Spinal cord (tissue), 10 donors: Measurements from ENCODE around the gene SLC16A1. TPM values are rescaled to one million over a fixed set of nuclear protein-coding genes. Genes with fewer than 3 reads are reported as not detected.

Experiments
- DNase-seq, 6 donors: peaks; one replicate each; pipeline versions ENCODE4 v3.0.0 to v3.0.0-alpha.2; 2013 to 2015; ENCODE audit warnings: low spot score in 6 of 6, low read depth in 4 of 6
- H3K27ac ChIP-seq: one replicate; pipeline ENCODE4 v1.5.1; 2013; ENCODE audit warnings: low read depth, low read length, control low read depth
- H3K27me3 ChIP-seq: one replicate; pipeline ENCODE4 v1.6.1; 2013; ENCODE audit warnings: low read length; ENCODE audit not compliant: control insufficient read depth, insufficient read depth
- H3K36me3 ChIP-seq: one replicate; pipeline ENCODE4 v1.6.1; 2013; ENCODE audit warnings: low read length; ENCODE audit not compliant: control insufficient read depth, insufficient read depth
- H3K4me1 ChIP-seq: one replicate; pipeline ENCODE4 v1.6.1; 2013; ENCODE audit warnings: low read length; ENCODE audit not compliant: control insufficient read depth, insufficient read depth
- H3K4me3 ChIP-seq: one replicate; pipeline ENCODE4 v1.5.1; 2013; ENCODE audit warnings: low read depth, low read length, control low read depth
- H3K9me3 ChIP-seq: one replicate; pipeline ENCODE4 v1.6.1; 2013; ENCODE audit warnings: low read length; ENCODE audit not compliant: control insufficient read depth, insufficient read depth
- WGBS: methylation state at CpG from one replicate; pipeline ENCODE4 v1.1.5; 2013; ENCODE audit warnings: missing lambda C conversion rate; ENCODE audit not compliant: insufficient coverage; 5-methylcytosine and 5-hydroxymethylcytosine counted together
- polyA plus RNA-seq, 2 donors: library from polyadenylated mRNA; unstranded; fragments of 120-200 nt; gene quantifications; one replicate each; pipeline ENCODE4 v1.2.1, GENCODE V29; 2013; ENCODE audit not compliant: insufficient read length in 2 of 2
- total RNA-seq, 2 donors: library from RNA; depleted of rRNA in 1 of 2; stranded (reverse); fragments of 120-200 nt in 1 of 2; fragments of >200 nt in 1 of 2; gene quantifications; one replicate each; pipeline versions ENCODE4 v1.2.3 to v1.2.4, GENCODE V29; 2013 to 2014
- donor health status: healthy.

SLC16A1 gene
- total and polyA plus RNA-seq, 4 donors = 60.3 to 127 (median 91.5) TPM

- 8% methylated on average over 1 of the region's 3 CpGs for WGBS
- no peaks in the 10 kb centered on the region for H3K27me3 ChIP-seq
- no peak overlapping the region for H3K27ac ChIP-seq
- H3K4me3 ChIP-seq = no peak overlapping the region
- H3K36me3 ChIP-seq = no peaks in the 10 kb centered on the region
- no peaks in the 10 kb centered on the region for H3K9me3 ChIP-seq
- no peaks in the 10 kb centered on the region for H3K4me1 ChIP-seq
- DNase-seq = peak in 1 of 6 donors; percentile 21
Observed at GRCh38 chr1:112934577-112934976, 21.4 kb downstream of the SLC16A1 start.

GRCh38 chr1:112933820-112934571 is 22.0 kb downstream of the SLC16A1 start:
- Histone ChIP-seq H3K36me3 (no peaks in the 10 kb centered on the region), H3K27ac (no peak overlapping the region), H3K4me3 (no peak overlapping the region), H3K27me3 (no peaks in the 10 kb centered on the region), H3K9me3 (no peaks in the 10 kb centered on the region), H3K4me1 (no peaks in the 10 kb centered on the region)
- no peak for DNase-seq
- no CpG with 5 or more reads among the region's 3 CpGs for WGBS

DNA sequence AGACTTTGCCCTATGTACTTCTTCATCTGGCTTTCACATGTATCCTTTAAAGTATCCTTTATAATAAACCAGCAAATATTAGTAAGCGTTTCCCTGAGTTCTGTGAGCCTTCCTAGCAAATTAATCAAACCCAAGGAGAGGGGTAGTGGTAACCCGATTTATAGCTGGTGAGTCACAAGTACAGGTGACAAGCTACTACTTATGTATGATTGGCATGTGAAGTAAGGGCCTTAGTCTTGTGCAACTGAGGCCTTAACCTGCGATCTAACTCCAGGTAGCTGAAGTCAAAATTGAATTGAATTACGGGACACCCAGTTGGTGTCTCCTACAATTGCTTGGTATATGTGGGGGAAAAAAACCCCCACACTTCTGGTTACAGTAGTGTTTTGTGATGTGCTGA is 26.0 kb downstream of the SLC16A1 start:
- no peak overlapping the region for H3K27ac ChIP-seq
- no peaks in the 10 kb centered on the region for H3K36me3 ChIP-seq
- no peak for DNase-seq
- WGBS = 100% methylated on average over 1 of the region's 4 CpGs
- H3K27me3 ChIP-seq = no peaks in the 10 kb centered on the region
- no peaks in the 10 kb centered on the region for H3K9me3 ChIP-seq
- no peaks in the 10 kb centered on the region for H3K4me1 ChIP-seq
- H3K4me3 ChIP-seq = no peak overlapping the region

GRCh38 chr1:112927462-112927990 is 28.5 kb downstream of the SLC16A1 start:
- Histone ChIP-seq H3K4me1 (no peaks in the 10 kb centered on the region), H3K4me3 (no peak overlapping the region), H3K36me3 (peaks cover 12% of the 10 kb centered on the region), H3K27me3 (no peaks in the 10 kb centered on the region), H3K9me3 (no peaks in the 10 kb centered on the region), H3K27ac (no peak overlapping the region)
- DNase-seq = no peak
- 100% methylated on average over 1 of the region's 2 CpGs for WGBS

- no CpG with 5 or more reads among the region's 1 CpG for WGBS
Observed at GRCh38 chr1:112926858-112927257, 29.1 kb downstream of the SLC16A1 start.

GRCh38 chr1:112925015-112925414 is 31.0 kb downstream of the SLC16A1 start:
- Histone ChIP-seq H3K4me3 (no peak overlapping the region), H3K9me3 (no peaks in the 10 kb centered on the region), H3K36me3 (peaks cover 16% of the 10 kb centered on the region), H3K27ac (no peak overlapping the region), H3K4me1 (no peaks in the 10 kb centered on the region), H3K27me3 (no peaks in the 10 kb centered on the region)
- DNase-seq = no peak
- WGBS = no CpG with 5 or more reads among the region's 3 CpGs

More at GRCh38 chr1:112926858-112927257, 29.1 kb downstream of the SLC16A1 start:
- Histone ChIP-seq H3K27ac (no peak overlapping the region), H3K27me3 (no peaks in the 10 kb centered on the region), H3K4me1 (no peaks in the 10 kb centered on the region), H3K36me3 (peaks cover 12% of the 10 kb centered on the region), H3K9me3 (no peaks in the 10 kb centered on the region), H3K4me3 (no peak overlapping the region)
- no peak for DNase-seq

GRCh38 chr1:112923959-112924349 is 32.0 kb downstream of the SLC16A1 start:
- H3K9me3 ChIP-seq = no peaks in the 10 kb centered on the region
- WGBS = 97% methylated on average over 12 of the region's 12 CpGs
- no peak overlapping the region for H3K27ac ChIP-seq

GRCh38 chr1:112923234-112923958 is 32.6 kb downstream of the SLC16A1 start:
- no peaks in the 10 kb centered on the region for H3K27me3 ChIP-seq
- no peak overlapping the region for H3K4me3 ChIP-seq
- H3K27ac ChIP-seq = no peak overlapping the region
- no peaks in the 10 kb centered on the region for H3K4me1 ChIP-seq
- 97% methylated on average over 25 of the region's 25 CpGs for WGBS
- DNase-seq = no peak
- H3K9me3 ChIP-seq = no peaks in the 10 kb centered on the region
- H3K36me3 ChIP-seq = peaks cover 16% of the 10 kb centered on the region

More at GRCh38 chr1:112923959-112924349, 32.0 kb downstream of the SLC16A1 start:
- no peak for DNase-seq
- Histone ChIP-seq H3K4me3 (no peak overlapping the region), H3K36me3 (peaks cover 16% of the 10 kb centered on the region), H3K4me1 (no peaks in the 10 kb centered on the region), H3K27me3 (no peaks in the 10 kb centered on the region)

GRCh38 chr1:112911506-112912220 is 44.3 kb downstream of the SLC16A1 start:
- no peaks in the 10 kb centered on the region for H3K4me1 ChIP-seq
- H3K27ac ChIP-seq = no peak overlapping the region
- DNase-seq = no peak
- no peaks in the 10 kb centered on the region for H3K36me3 ChIP-seq
- 83% methylated on average over 1 of the region's 5 CpGs for WGBS
- H3K4me3 ChIP-seq = no peak overlapping the region
- no peaks in the 10 kb centered on the region for H3K27me3 ChIP-seq
- H3K9me3 ChIP-seq = no peaks in the 10 kb centered on the region
